CD4-positive, alpha-beta T cell treated with Interleukin-21 for 1 hour (primary cell): ENCODE measurements around the gene BEGAIN.

Source experiments
- DNase-seq: peaks from one replicate; pipeline ENCODE4 v3.0.0-alpha.2; 2020

BEGAIN gene

GRCh38 chr14:100615736-100616695 lies 28.8 kb upstream of the BEGAIN start:
- no peak for DNase-seq

GRCh38 chr14:100614803-100615202 lies 27.6 kb upstream of the BEGAIN start:
- DNase-seq, result no peak

GRCh38 chr14:100612986-100613385 lies 25.8 kb upstream of the BEGAIN start:
- DNase-seq, result no peak

GRCh38 chr14:100611811-100612480 lies 24.7 kb upstream of the BEGAIN start:
- DNase-seq, result no peak

GRCh38 chr14:100610511-100611217 lies 23.4 kb upstream of the BEGAIN start:
- no peak for DNase-seq

GRCh38 chr14:100609941-100610391 lies 22.7 kb upstream of the BEGAIN start:
- DNase-seq, result no peak

- DNase-seq, result no peak
These were observed 22.2 kb upstream of the BEGAIN start for GRCh38 chr14:100609331-100609870.

GRCh38 chr14:100608586-100609330 lies 21.5 kb upstream of the BEGAIN start:
- no peak for DNase-seq

GRCh38 chr14:100608064-100608463 lies 20.8 kb upstream of the BEGAIN start:
- no peak for DNase-seq

GRCh38 chr14:100607611-100607956 lies 20.4 kb upstream of the BEGAIN start:
- DNase-seq, result no peak

- no peak for DNase-seq
These were observed 19.7 kb upstream of the BEGAIN start for GRCh38 chr14:100606687-100607610.

- DNase-seq, result no peak
These were observed 18.8 kb upstream of the BEGAIN start for GRCh38 chr14:100605706-100606686.

GRCh38 chr14:100605230-100605629 lies 18.0 kb upstream of the BEGAIN start:
- DNase-seq, result no peak

GRCh38 chr14:100604709-100605108 lies 17.5 kb upstream of the BEGAIN start:
- no peak for DNase-seq

GRCh38 chr14:100604121-100604501 lies 16.9 kb upstream of the BEGAIN start:
- no peak for DNase-seq

GRCh38 chr14:100603341-100604120 lies 16.3 kb upstream of the BEGAIN start:
- DNase-seq, result no peak

GRCh38 chr14:100602621-100603230 lies 15.5 kb upstream of the BEGAIN start:
- no peak for DNase-seq

- no peak for DNase-seq
These were observed 14.7 kb upstream of the BEGAIN start for GRCh38 chr14:100601914-100602313.

- no peak for DNase-seq
These were observed 13.8 kb upstream of the BEGAIN start for GRCh38 chr14:100601064-100601463.
